SK-MEL-5 (cell line): ENCODE measurements around the gene LATS2. TPM values are rescaled to one million over a fixed set of nuclear protein-coding genes. Genes with fewer than 3 reads are reported as not detected.
"Not testable (repeated sequence)": the region's sequence is repeated elsewhere in the genome, so short reads cannot be mapped to it uniquely, and the experiment has no call there.

ENCODE experiments used
- DNase-seq: peaks from one replicate; pipeline ENCODE4 v3.0.0-alpha.2; 2016; ENCODE audit warnings: low read depth, low spot score
- in situ Hi-C: cut with HindIII; loops from 2 replicates; pipeline ENCODE4 v1.10.0; 2016; ENCODE audit warnings: low sequenced_read_pairs, high pct_unique_total_duplicates, low pct_unique_long_range_greater_than_20kb
- total RNA-seq: library from RNA; depleted of rRNA; stranded (reverse); fragments of >200 nt; shearing (Covaris generic); gene quantifications from 2 replicates; pipeline ENCODE4 v1.2.3, GENCODE V29; 2014

LATS2 gene
- total RNA-seq, 1 experiment from 2014 or later: 12.9 TPM

DNA sequence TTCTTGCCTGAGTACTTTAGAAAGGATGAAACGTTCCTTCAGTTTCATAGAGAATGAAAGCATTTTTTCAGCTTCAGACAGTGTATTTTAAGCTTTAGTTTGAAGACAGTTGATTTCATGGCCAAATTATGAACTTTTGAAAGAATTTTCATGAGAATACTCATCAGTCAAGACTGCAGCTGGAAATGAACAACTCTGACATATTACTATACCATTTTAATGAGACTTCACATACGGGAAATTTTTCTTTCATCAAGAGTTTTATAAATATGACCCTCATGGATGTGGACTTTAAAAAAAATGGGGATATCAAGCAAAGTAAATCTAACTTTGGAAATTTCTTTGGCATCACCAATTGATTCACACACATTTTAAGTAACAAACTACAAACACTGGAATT lies 6.4 kb downstream of the LATS2 start:
- in situ Hi-C loops: no loop called here
- DNase-seq: no peak

DNA sequence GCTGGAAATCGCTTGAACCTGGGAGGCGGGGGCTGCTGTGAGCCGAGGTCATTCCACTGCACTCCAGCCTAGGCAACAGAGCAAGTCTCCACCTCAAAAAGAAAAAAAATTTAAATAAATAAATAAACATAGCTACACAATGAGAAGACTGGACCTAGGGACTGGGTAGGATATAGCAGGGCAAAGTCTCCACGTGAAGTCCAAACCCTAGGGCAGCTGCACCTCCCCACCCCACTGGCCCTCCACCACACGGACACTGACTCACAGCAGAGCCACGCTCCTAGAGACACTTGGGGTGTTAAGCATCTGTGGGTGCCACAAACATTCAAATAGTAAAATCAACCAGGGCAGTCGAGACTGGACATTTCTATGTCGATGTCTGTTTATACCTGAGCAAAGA lies 7.1 kb downstream of the LATS2 start:
- no peak for DNase-seq

DNA sequence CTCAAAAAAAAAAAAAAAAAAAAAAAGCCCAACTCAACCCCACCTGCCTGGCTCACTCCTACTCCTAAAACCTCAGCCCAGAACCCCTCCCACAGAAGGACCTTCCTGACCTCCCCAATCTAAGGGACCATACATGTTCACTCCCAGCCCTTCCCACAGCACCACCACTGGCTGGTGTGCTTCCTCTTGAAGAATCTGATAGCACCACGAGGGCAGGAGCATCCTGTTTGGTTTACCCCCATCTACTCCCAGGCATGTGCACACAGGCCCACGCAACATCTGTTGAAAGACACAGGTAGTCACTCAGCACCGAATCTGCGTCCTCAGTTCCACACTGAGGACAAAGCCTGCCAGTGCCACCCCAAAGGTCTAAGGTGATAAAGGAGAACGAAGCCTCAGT lies 8.2 kb downstream of the LATS2 start:
- in situ Hi-C loops: no loop called here
- DNase-seq: no peak

More for the DNA sequence above, 7.1 kb downstream of the LATS2 start:
- in situ Hi-C loops: no loop called here

DNA sequence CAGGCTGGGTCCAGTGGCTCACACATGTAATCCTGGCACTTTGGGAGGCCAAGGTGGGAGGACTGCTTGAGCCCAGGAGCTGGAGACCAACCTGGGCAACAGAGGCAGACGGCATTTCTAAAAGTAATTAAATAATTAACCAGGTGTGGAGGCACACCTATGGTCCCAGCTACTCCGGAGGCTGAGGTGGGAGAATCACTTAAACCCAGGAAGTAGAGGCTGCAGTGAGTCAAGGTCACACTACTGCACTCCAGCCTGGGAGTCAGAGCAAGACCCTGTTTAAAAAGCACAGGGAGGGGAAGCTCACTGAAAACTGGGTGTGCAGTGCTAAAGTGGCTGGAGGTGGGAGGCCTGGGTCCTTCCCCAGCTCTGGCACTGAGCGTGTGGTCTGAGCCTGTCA lies 9.7 kb downstream of the LATS2 start:
- in situ Hi-C loops: no loop called here

DNA sequence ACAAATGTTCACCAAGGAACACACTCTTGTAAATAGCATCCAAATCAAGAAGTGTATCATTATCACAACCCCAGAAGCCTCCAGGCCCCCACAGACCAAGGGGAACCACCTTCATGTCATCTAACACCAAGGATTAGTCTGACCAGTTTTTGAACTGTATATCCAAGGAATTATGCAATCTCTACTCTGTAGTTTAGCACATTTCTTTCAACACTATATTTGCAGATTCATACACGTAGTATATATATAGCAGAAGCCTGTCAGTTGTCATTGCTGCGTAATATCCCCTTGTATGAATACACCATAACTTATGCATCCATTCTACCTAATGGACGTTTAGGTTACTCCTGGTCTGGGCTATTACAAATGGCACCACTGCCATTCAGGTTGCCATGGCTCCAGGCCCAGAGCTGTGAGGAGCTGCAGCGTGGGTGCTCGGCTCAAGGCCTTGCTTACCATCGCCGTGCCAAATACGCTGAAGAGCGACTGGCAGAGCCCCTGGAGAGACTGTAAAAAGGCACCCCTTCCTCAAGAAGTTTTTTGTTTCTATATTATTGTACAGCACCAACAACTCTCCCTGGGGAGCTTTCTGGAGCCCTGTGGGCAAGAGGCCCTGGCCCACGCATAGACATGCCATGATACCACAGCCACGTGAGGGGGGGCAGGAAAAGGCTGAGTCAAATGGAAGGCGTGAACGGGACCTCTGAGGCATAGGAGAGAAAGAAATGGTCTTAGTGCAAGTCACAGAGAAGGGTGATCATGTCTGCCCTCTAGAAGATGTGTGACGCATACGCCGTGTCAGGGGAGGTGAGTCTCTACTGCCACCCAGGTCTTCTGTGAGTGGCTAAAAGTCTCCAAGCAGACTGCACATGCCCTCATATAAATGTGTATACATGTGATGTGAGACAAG lies 10.8 kb downstream of the LATS2 start:
- DNase-seq: no peak
- in situ Hi-C loops: no loop called here

More for the DNA sequence above, 9.7 kb downstream of the LATS2 start:
- DNase-seq: no peak

DNA sequence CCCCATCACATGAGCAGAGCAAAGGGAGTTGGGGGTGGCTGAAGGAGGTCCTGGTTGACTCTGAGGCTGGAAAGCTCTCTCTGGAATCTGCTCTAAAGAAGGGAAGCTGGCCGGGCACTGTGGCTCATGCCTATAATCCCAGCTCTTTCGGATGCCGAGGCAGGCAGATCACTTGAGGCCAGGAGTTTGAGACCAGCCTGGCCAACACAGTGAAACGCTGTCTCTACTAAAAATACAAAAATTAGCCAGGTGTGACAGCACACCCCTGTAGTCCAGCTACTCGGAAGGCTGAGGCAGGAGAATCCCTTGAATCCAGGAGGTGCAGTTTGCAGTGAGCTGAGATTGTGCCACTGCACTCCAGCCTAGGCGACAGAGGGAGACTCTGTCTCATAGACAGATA lies 11.7 kb downstream of the LATS2 start:
- DNase-seq, in situ Hi-C loops: not testable (repeated sequence)

DNA sequence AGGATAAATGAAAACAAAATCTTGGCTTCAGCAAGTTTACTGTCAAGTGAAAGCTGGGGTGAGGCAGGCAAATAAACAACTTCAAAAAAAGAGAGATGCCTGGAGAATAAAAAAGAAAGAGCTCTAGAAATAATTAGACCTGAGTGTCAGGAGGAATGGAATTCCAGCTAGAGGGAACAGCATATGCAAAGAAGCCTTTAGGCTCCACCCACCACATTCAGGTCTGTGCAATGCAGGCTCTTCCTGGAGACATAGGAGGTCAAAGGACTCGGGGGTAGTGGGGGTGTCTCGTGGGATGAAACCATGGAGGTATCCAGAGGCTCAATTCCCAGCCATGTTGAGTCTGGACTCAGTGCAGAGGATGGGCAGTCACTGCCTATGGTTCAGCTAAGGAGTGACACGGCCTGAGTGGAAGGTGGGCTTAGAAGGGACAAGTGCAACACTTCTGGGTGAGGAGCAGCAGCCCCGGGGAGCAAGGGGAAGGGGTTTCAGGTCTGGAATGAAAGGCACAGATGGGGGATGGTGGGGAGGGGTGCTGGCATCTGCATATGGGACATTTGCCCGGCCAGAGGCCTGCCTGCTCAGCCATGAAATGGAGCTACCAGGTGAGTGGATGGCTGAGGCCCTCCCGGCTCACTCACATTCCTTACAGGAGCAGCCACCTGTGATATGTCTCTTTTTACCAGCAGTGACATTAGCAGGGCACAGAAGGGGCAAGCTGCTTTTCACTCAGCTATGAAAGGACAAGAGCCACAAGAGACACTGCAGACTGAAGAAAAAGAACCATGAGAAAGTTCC lies 12.3 kb downstream of the LATS2 start:
- no peak for DNase-seq
- in situ Hi-C loops: no loop called here

DNA sequence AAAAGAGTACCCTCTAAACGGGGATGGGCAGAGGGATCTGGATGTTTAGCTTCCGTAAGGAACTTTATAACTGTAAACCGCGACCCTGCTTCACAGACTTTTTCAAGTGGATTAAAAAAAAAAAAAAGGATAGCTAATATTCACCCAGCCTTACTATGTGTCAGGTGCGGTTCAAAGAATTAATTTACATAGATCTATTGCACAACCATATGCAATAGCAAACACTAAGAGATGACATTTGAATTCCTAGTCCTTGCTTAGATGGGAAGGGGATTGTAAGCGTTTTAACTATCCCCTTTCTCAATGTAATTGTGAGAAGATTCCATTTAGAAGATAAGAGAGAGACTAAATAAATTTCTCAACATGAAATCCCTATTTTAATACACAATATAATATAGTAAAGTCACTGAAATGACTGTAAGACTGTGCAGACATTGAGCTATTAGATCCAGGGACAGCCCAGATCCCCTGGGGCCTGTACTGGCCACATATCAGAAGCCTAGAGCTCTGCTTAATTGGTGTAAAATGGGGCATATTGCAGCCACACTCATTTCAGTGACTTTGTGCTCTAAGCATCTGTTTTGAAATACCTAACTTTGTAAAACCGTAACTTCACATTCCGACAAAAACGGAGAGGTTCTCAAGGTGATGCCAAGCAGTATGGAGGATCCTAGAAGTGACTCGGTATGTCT lies 13.6 kb downstream of the LATS2 start:
- no peak for DNase-seq
- in situ Hi-C loops: no loop called here

DNA sequence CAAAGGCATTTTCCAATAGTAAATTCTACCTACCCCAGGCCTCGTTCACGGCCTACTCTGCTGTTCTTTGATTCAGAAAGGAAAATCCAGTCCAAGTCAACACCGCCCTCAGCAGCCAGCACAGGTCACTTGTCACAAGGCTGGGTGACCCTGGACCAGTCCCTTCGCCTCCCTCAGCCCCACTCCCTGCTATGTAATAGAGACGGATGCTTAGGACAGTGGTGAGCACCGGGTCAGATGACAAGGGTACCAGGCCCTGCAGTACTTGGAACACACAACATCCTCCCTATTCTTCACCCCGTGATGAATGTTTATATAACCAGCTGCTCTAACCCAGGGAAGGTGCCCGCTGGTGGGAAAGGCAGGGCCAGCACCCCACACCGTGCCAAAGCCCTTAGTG lies 14.3 kb downstream of the LATS2 start:
- DNase-seq: no peak
- in situ Hi-C loops: no loop called here

DNA sequence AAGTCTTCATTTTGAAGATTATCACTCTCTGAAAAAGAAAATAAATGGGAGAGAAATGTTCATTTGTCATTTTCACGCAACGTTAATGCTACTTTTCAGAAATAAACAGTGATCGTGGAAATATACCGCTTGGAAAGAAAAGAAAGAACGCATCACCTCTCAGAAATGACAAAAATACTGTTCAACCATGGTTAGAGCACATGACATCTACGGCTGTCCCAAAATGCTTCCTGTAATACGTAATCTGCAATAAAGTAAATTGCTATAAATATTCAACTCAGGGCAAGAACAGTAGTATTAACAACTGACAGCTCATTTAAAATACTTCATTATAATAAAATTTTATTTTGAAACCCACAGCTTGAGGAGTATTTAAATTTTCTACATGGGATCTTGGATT lies 15.2 kb downstream of the LATS2 start:
- DNase-seq: no peak
- in situ Hi-C loops: no loop called here

DNA sequence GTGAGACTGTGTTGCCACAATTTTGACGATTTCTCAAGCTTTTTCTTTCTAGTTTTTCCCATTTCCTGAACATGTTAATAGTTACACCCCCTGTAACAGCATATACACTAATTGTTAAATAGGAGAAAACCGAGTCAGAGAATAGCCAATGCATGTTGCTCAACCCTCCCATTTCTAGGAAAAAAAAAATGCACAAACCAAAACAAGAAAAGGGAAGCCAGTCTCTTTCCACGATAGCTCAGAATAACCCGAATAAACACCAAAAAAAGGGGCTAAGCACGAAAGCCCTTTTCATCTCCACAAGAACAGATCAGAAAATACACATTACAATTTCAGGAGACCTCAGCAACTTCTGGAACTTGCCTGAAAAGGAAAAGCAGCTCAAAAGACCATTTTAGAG lies 16.3 kb downstream of the LATS2 start:
- in situ Hi-C loops: no loop called here
- no peak for DNase-seq

DNA sequence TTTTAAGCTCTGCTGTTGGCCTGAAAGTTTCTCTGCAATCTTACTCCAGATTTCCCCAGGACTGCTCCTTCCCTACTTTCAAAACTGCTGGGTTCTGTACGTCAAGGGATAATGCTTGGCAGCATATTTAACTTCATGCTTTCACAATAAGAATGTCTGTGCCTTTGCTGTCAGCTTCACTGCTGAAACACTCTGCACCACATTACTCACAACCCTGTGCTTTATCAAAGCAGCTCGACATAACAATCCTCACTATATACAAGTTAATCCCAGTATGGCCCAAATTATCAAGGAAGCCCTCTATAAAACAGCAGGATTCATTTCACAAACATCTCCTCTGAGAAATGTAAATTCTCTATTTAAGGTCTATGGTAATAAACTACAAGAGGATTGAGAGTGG lies 17.5 kb downstream of the LATS2 start:
- DNase-seq: peak; percentile 34
- in situ Hi-C loops: no loop called here

DNA sequence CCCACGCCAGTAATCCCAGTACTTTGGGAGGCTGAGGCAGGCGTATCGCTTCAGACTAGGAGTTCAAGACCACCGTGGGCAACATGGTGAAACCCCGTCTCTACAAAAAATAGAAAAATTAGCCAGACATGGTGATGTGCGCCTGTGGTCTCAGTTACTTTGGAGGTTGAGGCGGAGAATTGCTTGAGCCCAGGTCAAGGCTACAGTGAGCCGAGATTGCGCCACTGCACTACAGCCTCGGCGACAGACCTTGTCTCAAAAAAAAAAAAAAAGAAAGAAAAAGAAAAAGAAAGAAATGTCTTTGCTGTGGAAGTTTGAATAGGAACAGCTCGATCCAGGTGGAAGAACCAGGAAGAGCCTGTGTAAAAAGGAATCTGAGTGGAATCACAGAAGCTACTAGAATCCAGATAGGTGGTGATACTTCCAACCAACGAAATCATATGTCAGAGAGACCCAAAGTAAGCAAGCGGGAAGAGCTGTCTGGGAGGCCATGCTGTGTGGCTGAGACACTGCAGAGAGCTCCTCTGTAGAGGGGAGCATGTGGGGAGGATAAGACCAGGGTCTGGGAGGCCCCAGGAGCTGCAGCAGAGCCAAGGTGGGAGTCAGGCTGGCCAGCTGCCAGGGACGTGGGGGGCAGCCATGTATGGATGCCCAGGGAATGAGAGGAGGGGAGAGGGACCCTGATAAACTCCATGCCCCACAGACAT lies 21.1 kb downstream of the LATS2 start:
- in situ Hi-C loops: no loop called here
- no peak for DNase-seq

DNA sequence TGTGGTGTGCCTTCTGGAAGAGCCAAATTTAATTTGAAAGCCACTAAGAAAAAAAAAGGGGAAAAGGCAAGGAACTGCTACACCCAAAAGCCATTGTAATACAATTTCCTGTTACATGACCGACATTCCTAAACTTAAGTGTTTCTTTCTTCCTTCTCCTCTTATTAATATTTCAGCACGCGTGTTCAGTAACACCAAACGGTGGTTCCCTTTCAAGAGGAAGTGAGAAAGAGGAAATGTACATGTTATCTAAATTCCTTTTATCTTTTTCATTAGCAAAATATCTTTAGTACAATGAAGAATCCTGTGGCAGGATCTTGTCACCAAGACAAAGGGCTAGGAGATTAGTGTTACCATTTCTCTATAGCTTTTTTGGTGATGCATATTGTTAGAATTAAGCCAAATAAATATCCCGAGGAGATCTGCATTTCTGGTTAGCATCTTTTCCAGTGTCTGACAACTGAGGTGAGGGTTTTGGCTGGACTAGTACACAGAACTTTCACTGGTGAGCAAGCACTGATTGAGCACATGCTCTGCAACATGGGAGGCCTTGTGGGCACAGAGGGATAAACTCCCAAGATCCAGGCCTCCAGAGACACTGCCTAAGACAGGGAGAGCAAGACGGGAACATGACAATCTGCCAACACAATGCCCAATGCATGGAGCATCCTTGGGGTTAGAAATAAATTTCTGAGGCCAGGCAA lies 22.1 kb downstream of the LATS2 start:
- in situ Hi-C loops: no loop called here

DNA sequence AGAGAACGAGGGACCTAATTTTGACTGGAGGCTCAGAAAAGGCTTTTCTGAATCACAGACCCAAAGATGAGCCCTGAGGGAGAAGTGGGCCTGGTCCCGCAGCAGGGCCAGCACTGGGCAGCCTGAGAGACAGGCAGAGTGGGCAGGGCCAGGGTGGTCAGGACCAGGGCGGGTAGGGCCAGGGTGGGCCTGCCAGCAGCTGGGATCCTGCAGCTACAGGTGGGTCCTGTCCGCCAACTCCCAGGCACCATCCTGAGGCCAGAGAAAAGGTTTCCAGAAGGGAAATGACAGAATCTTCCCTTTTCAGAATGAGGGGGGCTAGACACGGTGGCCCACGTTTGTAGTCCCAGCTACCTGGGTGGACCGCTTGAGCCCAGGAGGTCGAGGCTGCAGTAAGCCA lies 23.7 kb downstream of the LATS2 start:
- no peak for DNase-seq
- in situ Hi-C loops: no loop called here

More for the DNA sequence above, 22.1 kb downstream of the LATS2 start:
- no peak for DNase-seq

DNA sequence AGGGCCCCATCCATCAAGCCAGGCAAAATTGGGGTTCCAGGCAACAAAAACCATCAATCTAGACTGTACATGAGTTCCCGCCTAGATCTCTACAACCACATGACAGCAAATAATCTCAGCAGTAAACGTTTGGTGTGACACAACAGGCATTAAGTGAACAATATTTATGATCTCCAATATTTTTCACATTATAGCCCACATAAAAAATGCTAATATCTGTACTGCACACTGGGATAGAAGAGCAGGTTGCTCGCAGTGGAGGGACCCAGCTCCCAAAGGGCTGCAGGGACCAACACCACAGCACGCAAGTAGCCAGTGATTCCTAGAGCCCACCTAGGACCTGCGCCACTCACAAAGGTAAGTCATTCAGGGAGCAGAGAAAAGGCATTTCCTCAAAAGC lies 25.9 kb downstream of the LATS2 start:
- no peak for DNase-seq
- in situ Hi-C loops: no loop called here

DNA sequence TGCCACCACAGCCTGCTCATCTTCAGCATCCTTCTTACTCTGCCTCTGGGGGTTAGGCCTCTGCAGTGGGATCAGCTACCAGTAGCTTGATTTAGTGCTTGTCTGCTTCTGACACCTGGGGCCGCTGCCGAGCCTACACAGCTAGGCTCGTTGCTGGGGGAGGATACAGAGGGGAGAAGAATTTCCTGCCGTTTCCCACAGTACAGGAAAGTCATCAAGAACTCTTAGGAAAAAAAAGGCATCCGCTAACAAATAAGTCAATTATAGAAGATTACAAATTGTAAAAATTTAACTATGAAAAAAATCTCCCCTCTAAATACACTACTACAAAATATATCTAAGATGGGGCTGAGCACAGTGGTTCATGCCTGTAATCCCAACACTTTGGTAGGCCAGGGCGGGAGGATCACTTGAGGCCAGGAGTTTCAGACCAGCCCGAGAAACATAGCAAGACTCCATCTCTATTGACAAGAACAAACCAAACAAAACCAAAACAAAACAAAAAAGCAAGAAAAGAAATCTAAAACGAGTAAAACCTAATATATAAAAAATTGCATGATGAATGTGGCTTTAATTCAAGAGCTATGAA lies 26.7 kb downstream of the LATS2 start:
- DNase-seq: peak; percentile 58
- in situ Hi-C loops: no loop called here
